ENCODE measurements around the gene PCDHGA7. TPM values are rescaled to one million over a fixed set of nuclear protein-coding genes. Genes with fewer than 3 reads are reported as not detected.

Gene PCDHGA7
- polyA plus RNA-seq, 1 donor (not counting 4 experiments of a cell fraction or from before 2014, with no cell fraction given), result 0.13 TPM

- Histone ChIP-seq H3K27me3 (ENCODE audit: control insufficient read depth, extremely low read depth, insufficient read depth, low read length) (no peaks in the 10 kb centered on the region), H3K4me1 (ENCODE audit: control insufficient read depth, extremely low read depth, insufficient read depth, low read length) (no peaks in the 10 kb centered on the region), H3K27ac (ENCODE audit: control insufficient read depth, insufficient read depth, low read length) (no peak within 1 kb of the TSS), H3K9me3 (ENCODE audit: control insufficient read depth, low read depth, low read length) (peaks cover 6% of the 10 kb centered on the region), H3K79me2 (ENCODE audit: control insufficient read depth, insufficient read depth, low read length) (no peaks in the 10 kb centered on the region), H3K36me3 (ENCODE audit: control insufficient read depth in 2 of 2, extremely low read depth in 1 of 2, insufficient read depth in 2 of 2, low read length in 2 of 2) (no peaks in the 10 kb centered on the region), H3K4me2 (ENCODE audit: control insufficient read depth, extremely low read depth, insufficient read depth, low read depth, low read length) (no peak within 1 kb of the TSS), H3K9me1 (ENCODE audit: control insufficient read depth, extremely low read depth, insufficient read depth, low read length) (no peaks in the 10 kb centered on the region), H4K20me1 (ENCODE audit: control insufficient read depth, extremely low read depth, insufficient read depth, low read length) (no peaks in the 10 kb centered on the region), H3K4me3 (ENCODE audit: control insufficient read depth in 2 of 3, extremely low read depth in 1 of 3, insufficient read depth in 2 of 3, low read depth in 1 of 3, low read length in 3 of 3) (peak within 1 kb of the TSS in 1 of 3 experiments; percentile 14), H3K9ac (ENCODE audit: control insufficient read depth, extremely low read depth, insufficient read depth, low read length) (no peak within 1 kb of the TSS), H2AFZ (ENCODE audit: control insufficient read depth, low read length) (no peak within 1 kb of the TSS)
- TF ChIP-seq CTCF (optimal IDR thresholded peaks at IDR 0.05 in 1 of 3, IDR thresholded peaks at IDR 0.05 in 1 of 3, conservative IDR thresholded peaks at IDR 0.05 in 1 of 3; ENCODE audit: extremely low read depth in 1 of 3, insufficient read depth in 2 of 3, low read length in 3 of 3) (peak; percentile 35 to 53 (median 48)), EZH2 (IDR thresholded peaks at IDR 0.05; ENCODE audit: low read length) (no peak)
- dilution Hi-C loops (cut with MboI; ENCODE audit: extremely low pct_ligation_motif_present, low sequenced_read_pairs), result no loop called here
- FAIRE-seq (no peak), DNase-seq (ENCODE audit: low read depth, low spot score) (no peak)
Observed at GRCh38 chr5:141349917-141350619, 32.5 kb upstream of the PCDHGA7 start, which contains the start of gene PCDHGB1. Gene PCDHGB1 (plus strand): TSS chr5:141350099. CDS start chr5:141350261, 162 bp downstream.

- Histone ChIP-seq H3K27me3 (ENCODE audit: control insufficient read depth, extremely low read depth, insufficient read depth, low read length) (no peaks in the 10 kb centered on the region), H3K4me1 (ENCODE audit: control insufficient read depth, extremely low read depth, insufficient read depth, low read length) (no peaks in the 10 kb centered on the region), H3K4me3 (ENCODE audit: control insufficient read depth in 2 of 3, extremely low read depth in 1 of 3, insufficient read depth in 2 of 3, low read depth in 1 of 3, low read length in 3 of 3) (no peak overlapping the region), H3K36me3 (ENCODE audit: control insufficient read depth in 2 of 2, extremely low read depth in 1 of 2, insufficient read depth in 2 of 2, low read length in 2 of 2) (no peaks in the 10 kb centered on the region), H3K79me2 (ENCODE audit: control insufficient read depth, insufficient read depth, low read length) (no peaks in the 10 kb centered on the region), H3K4me2 (ENCODE audit: control insufficient read depth, extremely low read depth, insufficient read depth, low read depth, low read length) (no peak overlapping the region), H3K27ac (ENCODE audit: control insufficient read depth, insufficient read depth, low read length) (no peak overlapping the region), H3K9ac (ENCODE audit: control insufficient read depth, extremely low read depth, insufficient read depth, low read length) (no peak overlapping the region), H4K20me1 (ENCODE audit: control insufficient read depth, extremely low read depth, insufficient read depth, low read length) (no peaks in the 10 kb centered on the region), H3K9me1 (ENCODE audit: control insufficient read depth, extremely low read depth, insufficient read depth, low read length) (no peaks in the 10 kb centered on the region), H3K9me3 (ENCODE audit: control insufficient read depth, low read depth, low read length) (peaks cover 3% of the 10 kb centered on the region), H2AFZ (ENCODE audit: control insufficient read depth, low read length) (no peak overlapping the region)
- no peak for DNase-seq (ENCODE audit: low read depth, low spot score)
- no peak for FAIRE-seq
- dilution Hi-C loops (cut with MboI; ENCODE audit: extremely low pct_ligation_motif_present, low sequenced_read_pairs), result no loop called here
- TF ChIP-seq CTCF (optimal IDR thresholded peaks at IDR 0.05 in 1 of 3, IDR thresholded peaks at IDR 0.05 in 1 of 3, conservative IDR thresholded peaks at IDR 0.05 in 1 of 3; ENCODE audit: extremely low read depth in 1 of 3, insufficient read depth in 2 of 3, low read length in 3 of 3) (no peak), EZH2 (IDR thresholded peaks at IDR 0.05; ENCODE audit: low read length) (no peak)
Observed at GRCh38 chr5:141351591-141351990, 31.0 kb upstream of the PCDHGA7 start.

Data from keratinocyte (primary cell).